H9 (cell line): Measurements from ENCODE around the gene ZNF668. TPM values are rescaled to one million over a fixed set of nuclear protein-coding genes. Genes with fewer than 3 reads are reported as not detected.

Experiments
- DNase-seq: peaks from one replicate; pipeline ENCODE4 v3.0.0-alpha.2; 2017
- H2AFZ ChIP-seq: one replicate; pipeline ENCODE4 v1.6.1; 2013; ENCODE audit warnings: mild to moderate bottlenecking, low read length, control low read depth, moderate library complexity
- H2AK5ac ChIP-seq: 2 replicates; pipeline ENCODE4 v1.6.1; 2013; ENCODE audit warnings: low read length, control low read depth, mixed read lengths; ENCODE audit not compliant: insufficient read length
- H2BK120ac ChIP-seq: one replicate; pipeline ENCODE4 v1.6.1; 2013; ENCODE audit warnings: low read depth, mild to moderate bottlenecking, low read length, control low read depth, inconsistent platforms; ENCODE audit not compliant: poor library complexity, severe bottlenecking
- H2BK12ac ChIP-seq: 2 replicates; pipeline ENCODE4 v1.6.1; 2013; ENCODE audit warnings: low read length, control low read depth, mixed read lengths, low read depth; ENCODE audit not compliant: insufficient read length
- H2BK15ac ChIP-seq: 2 replicates; pipeline ENCODE4 v1.6.1; 2013; ENCODE audit warnings: low read depth, low read length, control low read depth
- H2BK20ac ChIP-seq: one replicate; pipeline ENCODE4 v1.6.1; 2013; ENCODE audit warnings: low read depth, mild to moderate bottlenecking, low read length, control low read depth, inconsistent platforms; ENCODE audit not compliant: poor library complexity, severe bottlenecking
- H2BK5ac ChIP-seq: 2 replicates; pipeline ENCODE4 v1.6.1; 2013; ENCODE audit warnings: low read length, control low read depth, mixed read lengths; ENCODE audit not compliant: insufficient read length
- H3K14ac ChIP-seq: 2 replicates; pipeline ENCODE4 v1.6.1; 2013; ENCODE audit warnings: low read length, control low read depth; ENCODE audit not compliant: insufficient read depth
- H3K18ac ChIP-seq: 2 replicates; pipeline ENCODE4 v1.6.1; 2013; ENCODE audit warnings: low read depth, mild to moderate bottlenecking, mixed read lengths, low read length, control low read depth; ENCODE audit not compliant: insufficient read length
- H3K23ac ChIP-seq: 2 replicates; pipeline ENCODE4 v1.6.1; 2013; ENCODE audit warnings: low read length, control low read depth, mixed read lengths, low read depth; ENCODE audit not compliant: insufficient read length
- H3K23me2 ChIP-seq: 2 replicates; pipeline ENCODE4 v1.6.1; 2013; ENCODE audit warnings: low read depth, mild to moderate bottlenecking, mixed read lengths, low read length, control low read depth; ENCODE audit not compliant: insufficient read length, poor library complexity, severe bottlenecking
- H3K27ac ChIP-seq: 2 replicates; pipeline ENCODE4 v1.5.1; 2013; ENCODE audit warnings: low read length, control low read depth, mixed read lengths, low read depth; ENCODE audit not compliant: insufficient read length
- H3K27me3 ChIP-seq: 2 replicates; pipeline ENCODE4 v1.6.1; 2013; ENCODE audit warnings: low read length, control low read depth, inconsistent platforms; ENCODE audit not compliant: insufficient read depth
- H3K4ac ChIP-seq: 2 replicates; pipeline ENCODE4 v1.6.1; 2013; ENCODE audit warnings: low read depth, mild to moderate bottlenecking, control low read depth, inconsistent platforms, low read length, moderate library complexity
- H3K4me1 ChIP-seq: 2 replicates; pipeline ENCODE4 v1.6.1; 2013; ENCODE audit warnings: low read length, control low read depth, inconsistent platforms; ENCODE audit not compliant: insufficient read depth
- H3K4me2 ChIP-seq: 2 replicates; pipeline ENCODE4 v1.6.1; 2013; ENCODE audit warnings: low read length, control low read depth, mixed read lengths; ENCODE audit not compliant: insufficient read length, insufficient read depth
- H3K56ac ChIP-seq: 2 replicates; pipeline ENCODE4 v1.6.1; 2013; ENCODE audit warnings: low read depth, mild to moderate bottlenecking, mixed read lengths, low read length, control low read depth; ENCODE audit not compliant: insufficient read length
- H3K79me1 ChIP-seq: 2 replicates; pipeline ENCODE4 v1.6.1; 2013; ENCODE audit warnings: low read depth, mild to moderate bottlenecking, moderate library complexity, low read length, control low read depth, inconsistent platforms; ENCODE audit not compliant: insufficient read depth, poor library complexity, severe bottlenecking
- H3K79me2 ChIP-seq: 2 replicates; pipeline ENCODE4 v1.6.1; 2013; ENCODE audit warnings: low read length, control low read depth, inconsistent platforms; ENCODE audit not compliant: insufficient read depth
- H3K9ac ChIP-seq: 2 replicates; pipeline ENCODE4 v1.6.1; 2013; ENCODE audit warnings: low read length, control low read depth, mixed read lengths; ENCODE audit not compliant: insufficient read length; ENCODE audit errors: extremely low read depth
- H3K9me3 ChIP-seq: one replicate; pipeline ENCODE4 v1.6.1; 2013; ENCODE audit warnings: low read depth, low read length, inconsistent platforms; ENCODE audit not compliant: control insufficient read depth
- H3T11ph ChIP-seq: one replicate; pipeline ENCODE4 v1.6.1; 2013; ENCODE audit warnings: mild to moderate bottlenecking, low read length, control low read depth, inconsistent platforms
- H4K20me1 ChIP-seq: one replicate; pipeline ENCODE4 v1.6.1; 2013; ENCODE audit not compliant: control insufficient read depth, insufficient read length, insufficient read depth
- H4K5ac ChIP-seq: 2 replicates; pipeline ENCODE4 v1.6.1; 2013; ENCODE audit warnings: low read depth, mild to moderate bottlenecking, mixed read lengths, low read length, control low read depth; ENCODE audit not compliant: insufficient read length
- H4K8ac ChIP-seq: replicated peaks from 2 replicates; pipeline ENCODE4 v1.6.1; 2013; ENCODE audit warnings: low read length, control low read depth, mixed read lengths, low read depth; ENCODE audit not compliant: insufficient read length
- H4K91ac ChIP-seq: 2 replicates; pipeline ENCODE4 v1.6.1; 2013; ENCODE audit warnings: low read depth, mild to moderate bottlenecking, moderate library complexity, mixed read lengths, low read length, control low read depth; ENCODE audit not compliant: insufficient read length
- H3K27ac Mint-ChIP-seq, 3 experiments: 2 replicates in 2 of 3; 3 replicates in 1 of 3; pipeline ENCODE4 v1.8.0; 2020 to 2021; ENCODE audit warnings: mixed read lengths in 3 of 3, mild to moderate bottlenecking in 1 of 3, moderate library complexity in 1 of 3
- H3K27me3 Mint-ChIP-seq: 2 replicates; pipeline ENCODE4 v1.8.0; 2021; ENCODE audit warnings: low read depth, mild to moderate bottlenecking, moderate library complexity, mixed read lengths
- H3K36me3 Mint-ChIP-seq, 3 experiments: 2 replicates in 2 of 3; 3 replicates in 1 of 3; pipeline ENCODE4 v1.8.0; 2020 to 2021; ENCODE audit warnings: low read depth in 3 of 3, mixed read lengths in 3 of 3; ENCODE audit not compliant: insufficient read depth in 1 of 3
- H3K4me1 Mint-ChIP-seq, 2 experiments: 2 replicates each; pipeline ENCODE4 v1.8.0; 2020; ENCODE audit warnings: mixed read lengths in 2 of 2
- H3K4me3 Mint-ChIP-seq, 2 experiments: 2 replicates in 1 of 2; 3 replicates in 1 of 2; pipeline ENCODE4 v1.8.0; 2020 to 2021; ENCODE audit warnings: mild to moderate bottlenecking in 2 of 2, mixed read lengths in 2 of 2, moderate library complexity in 1 of 2
- H3K9me3 Mint-ChIP-seq, 2 experiments: 2 replicates in 1 of 2; 3 replicates in 1 of 2; pipeline ENCODE4 v1.8.0; 2020; ENCODE audit warnings: mild to moderate bottlenecking in 2 of 2, mixed read lengths in 2 of 2, moderate library complexity in 1 of 2
- WGBS: extraction: QIAGEN DNeasy Blood & Tissue Kit; methylation state at CpG from one replicate; pipeline ENCODE4 v1.1.7; 2013; ENCODE audit warnings: missing lambda C conversion rate, low lambda C conversion rate, mixed read lengths; ENCODE audit not compliant: insufficient read length; ENCODE audit errors: extremely low coverage; 5-methylcytosine and 5-hydroxymethylcytosine counted together
- total RNA-seq: library from RNA; stranded (reverse); gene quantifications from 2 replicates; pipeline ENCODE4 v1.2.1, GENCODE V29; 2021
- TF ChIP-seq, protein P1 (sequence below): fragments of 200-600 bp; sonication (generic); conservative IDR thresholded peaks from 3 replicates; pipeline ENCODE4 v1.8.0; 2021; ENCODE audit warnings: antibody characterized with exemption, mild to moderate bottlenecking

Gene ZNF668
- total RNA-seq, 1 experiment from 2014 or later: 18.6 TPM

- Histone ChIP-seq H3K56ac (no peak overlapping the region), H3K9me3 (no peaks in the 10 kb centered on the region), H4K5ac (no peak overlapping the region), H3K79me2 (no peaks in the 10 kb centered on the region), H3K14ac (no peak overlapping the region), H3K23me2 (no peaks in the 10 kb centered on the region), H3K79me1 (peaks cover under 1% of the 10 kb centered on the region), H4K91ac (no peak overlapping the region), H2BK15ac (no peak overlapping the region), H3T11ph (no peak overlapping the region), H3K27ac (no peak overlapping the region), H2AFZ (no peak overlapping the region), H4K20me1 (no peaks in the 10 kb centered on the region), H2BK120ac (no peak overlapping the region), H4K8ac (no peak overlapping the region), H3K4me1 (no peaks in the 10 kb centered on the region), H2BK20ac (no peak overlapping the region), H3K18ac (no peak overlapping the region), H2AK5ac (no peak overlapping the region), H2BK12ac (no peak overlapping the region), H3K4ac (no peak overlapping the region), H3K4me2 (no peak overlapping the region), H3K27me3 (no peaks in the 10 kb centered on the region), H2BK5ac (no peak overlapping the region), H3K9ac (no peak overlapping the region), H3K23ac (no peak overlapping the region)
- H3K9me3 Mint-ChIP-seq: no peaks in the 10 kb centered on the region
- peak; percentile 26 for DNase-seq
- H3K4me3 Mint-ChIP-seq: peak overlapping the region in 1 of 2 experiments; percentile 47; a peak in 1 of 5 replicates
- peaks cover 0 to 3% of the 10 kb centered on the region in 2 experiments; a peak in 1 of 4 replicates for H3K4me1 Mint-ChIP-seq
- TF ChIP-seq, protein P1, sequence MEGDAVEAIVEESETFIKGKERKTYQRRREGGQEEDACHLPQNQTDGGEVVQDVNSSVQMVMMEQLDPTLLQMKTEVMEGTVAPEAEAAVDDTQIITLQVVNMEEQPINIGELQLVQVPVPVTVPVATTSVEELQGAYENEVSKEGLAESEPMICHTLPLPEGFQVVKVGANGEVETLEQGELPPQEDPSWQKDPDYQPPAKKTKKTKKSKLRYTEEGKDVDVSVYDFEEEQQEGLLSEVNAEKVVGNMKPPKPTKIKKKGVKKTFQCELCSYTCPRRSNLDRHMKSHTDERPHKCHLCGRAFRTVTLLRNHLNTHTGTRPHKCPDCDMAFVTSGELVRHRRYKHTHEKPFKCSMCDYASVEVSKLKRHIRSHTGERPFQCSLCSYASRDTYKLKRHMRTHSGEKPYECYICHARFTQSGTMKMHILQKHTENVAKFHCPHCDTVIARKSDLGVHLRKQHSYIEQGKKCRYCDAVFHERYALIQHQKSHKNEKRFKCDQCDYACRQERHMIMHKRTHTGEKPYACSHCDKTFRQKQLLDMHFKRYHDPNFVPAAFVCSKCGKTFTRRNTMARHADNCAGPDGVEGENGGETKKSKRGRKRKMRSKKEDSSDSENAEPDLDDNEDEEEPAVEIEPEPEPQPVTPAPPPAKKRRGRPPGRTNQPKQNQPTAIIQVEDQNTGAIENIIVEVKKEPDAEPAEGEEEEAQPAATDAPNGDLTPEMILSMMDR: no peak
- no CpG with 5 or more reads among the region's 18 CpGs for WGBS
- H3K36me3 Mint-ChIP-seq: peaks cover 6 to 28% (median 26%) of the 10 kb centered on the region in 3 experiments; a peak in 6 of 7 replicates
- peak overlapping the region in 1 of 3 experiments; percentile 92; a peak in 3 of 7 replicates for H3K27ac Mint-ChIP-seq
- no peaks in the 10 kb centered on the region for H3K27me3 Mint-ChIP-seq
Observed at GRCh38 chr16:31085873-31086628, 12.0 kb upstream of the ZNF668 start.
